NCI-H2227 (cell line): ENCODE data around the gene PRRC2B.
"Not testable (repeated sequence)": the region's sequence is repeated elsewhere in the genome, so short reads cannot be mapped to it uniquely, and the experiment has no call there.

Experiments
- DNase-seq: peaks from one replicate; lab custom pipeline; 2025; ENCODE audit not compliant: unreplicated experiment; lab: John Stamatoyannopoulos, UW

Gene PRRC2B

DNA sequence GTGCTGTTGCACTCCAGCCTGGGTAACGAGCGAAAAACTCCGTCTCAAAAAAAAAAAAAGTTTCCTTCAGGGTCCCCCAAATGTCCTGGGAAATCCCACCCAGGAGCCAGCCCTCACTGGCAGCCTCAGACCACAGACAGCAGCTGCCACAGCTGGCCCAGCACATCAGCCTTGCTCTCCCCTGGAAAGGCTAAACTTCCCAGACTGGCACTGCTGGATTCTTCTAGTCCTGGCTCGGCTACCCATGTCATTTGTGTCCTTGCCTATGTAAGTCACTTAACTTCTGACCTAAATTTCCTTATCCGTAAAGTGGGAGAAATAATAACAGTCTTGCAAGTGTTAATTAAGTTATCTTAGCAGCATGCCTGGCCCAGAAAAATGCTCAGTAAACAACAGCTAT is 8.6 kb upstream of the PRRC2B start:
- peak; percentile 6 for DNase-seq

- no peak for DNase-seq
These were observed 7.6 kb upstream of the PRRC2B start for GRCh38 chr9:131386281-131386680.

DNA sequence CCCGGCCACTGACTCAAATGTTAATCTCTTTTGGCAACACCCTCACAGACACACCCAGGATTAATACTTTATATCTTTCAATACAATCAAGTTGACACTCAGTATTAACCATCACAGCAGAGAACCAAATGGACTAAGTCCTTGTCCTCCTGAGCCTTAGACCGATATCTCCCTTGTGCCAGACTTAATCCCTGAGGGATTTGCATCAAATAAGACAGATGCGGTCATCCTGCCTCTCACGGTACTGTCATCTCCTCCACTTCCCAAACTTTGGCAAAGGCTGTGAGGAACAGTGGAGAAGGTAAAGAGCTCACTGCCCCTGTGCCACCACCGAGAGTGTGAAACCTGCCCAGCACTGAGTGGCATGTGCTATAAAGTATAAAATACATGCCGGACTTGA is 6.5 kb upstream of the PRRC2B start:
- no peak for DNase-seq

- DNase-seq: no peak
These were observed 2.9 kb upstream of the PRRC2B start for GRCh38 chr9:131391020-131391419.

DNA sequence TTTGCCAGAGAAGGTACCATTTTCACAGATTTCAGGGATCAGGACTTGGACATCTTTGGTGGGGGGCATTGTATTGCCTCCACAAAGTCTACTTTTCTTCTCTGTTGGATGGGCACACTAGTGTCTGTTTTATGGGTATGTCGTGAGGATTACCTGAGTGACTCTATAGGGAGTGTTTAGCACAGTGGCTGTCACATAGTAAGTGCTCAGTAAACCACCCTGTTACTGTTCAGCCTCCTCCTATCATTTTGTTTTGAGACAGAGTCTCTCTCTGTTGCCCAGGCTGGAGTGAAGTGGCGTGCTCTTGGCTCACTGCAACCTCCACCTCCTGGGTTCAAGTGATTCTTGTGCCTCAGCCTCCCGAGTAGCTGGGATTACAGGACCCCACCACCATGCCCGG is 2.4 kb upstream of the PRRC2B start:
- DNase-seq: no peak

DNA sequence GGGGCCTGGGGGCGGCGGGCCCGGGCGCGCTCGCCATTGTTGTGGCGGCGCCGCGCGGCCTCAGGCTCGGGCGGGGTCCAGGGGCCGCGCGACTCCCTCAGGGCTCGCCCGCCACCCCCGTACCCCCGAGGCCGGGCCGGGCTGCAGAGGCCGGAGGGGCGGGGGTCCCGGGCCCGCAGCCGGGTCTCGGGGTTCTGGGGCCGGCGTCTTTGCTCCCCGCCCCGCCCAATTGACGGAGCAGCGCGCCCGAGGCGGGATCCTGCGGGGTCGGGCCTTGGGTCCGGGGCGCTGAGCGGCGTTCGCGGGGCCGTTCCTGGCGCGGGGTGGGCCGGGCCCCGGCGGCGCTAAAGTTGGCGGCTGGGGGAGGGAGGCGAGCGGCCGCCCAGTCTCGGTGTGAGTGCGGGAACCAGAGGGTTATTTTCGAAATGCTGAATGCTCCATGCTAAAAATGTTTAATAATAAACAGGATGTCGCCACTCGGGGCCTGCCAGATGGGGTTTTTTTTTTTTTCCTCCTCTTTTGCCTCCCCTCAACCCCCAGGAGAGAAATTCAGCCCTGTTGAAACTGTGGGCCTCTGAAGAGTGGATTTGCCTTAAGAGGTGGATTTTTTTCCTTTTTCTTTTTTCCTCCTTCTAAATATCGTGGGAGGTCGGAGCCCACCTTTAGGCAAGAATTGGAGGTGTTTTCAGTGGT is 724 bp downstream of the PRRC2B start:
- peak; percentile 43 for DNase-seq

DNA sequence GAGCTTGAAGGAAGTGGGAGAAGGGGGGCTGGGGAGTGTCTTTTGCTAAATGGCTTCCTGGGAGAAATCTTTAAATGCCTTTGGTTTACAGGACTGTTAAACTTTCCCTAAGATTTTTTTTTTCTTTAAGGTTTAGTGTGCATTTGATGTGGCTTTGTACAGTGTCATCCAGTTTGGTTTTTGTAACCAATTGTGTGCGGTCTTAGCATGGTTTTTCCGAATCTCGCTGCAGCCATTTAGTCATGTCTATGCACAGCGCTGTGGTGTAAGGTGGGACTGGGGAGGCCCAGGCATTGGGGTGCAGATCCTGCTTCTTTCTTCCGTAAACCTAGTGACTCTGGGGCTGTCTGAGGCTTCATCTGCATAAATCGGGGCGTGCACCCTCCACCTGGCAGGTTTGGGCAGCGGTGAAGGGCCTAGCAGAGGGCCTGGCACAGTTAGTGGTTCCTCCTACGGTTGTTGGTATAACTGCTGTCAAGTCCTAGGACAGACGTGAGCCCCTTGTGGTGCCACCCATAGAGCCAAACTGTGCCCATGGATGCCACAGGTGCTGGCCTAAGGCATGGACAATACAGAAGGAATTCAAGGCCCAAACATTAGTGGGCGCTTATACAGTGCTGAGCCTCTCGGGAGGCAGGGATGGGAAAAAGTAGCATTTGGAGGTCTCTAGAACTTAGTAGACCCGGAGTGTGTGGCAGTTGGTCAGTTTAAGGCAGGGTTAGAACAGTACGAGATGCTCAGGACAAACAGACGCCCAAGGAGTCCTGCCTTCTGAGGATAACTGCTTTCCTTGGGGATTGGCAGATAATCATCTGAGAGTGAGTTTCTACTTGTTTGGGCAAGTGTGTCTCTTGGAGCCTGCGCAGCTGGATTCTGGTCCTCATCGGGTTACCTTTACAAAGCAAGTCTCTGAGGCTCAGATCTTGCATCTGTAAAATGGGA is 1.5 kb downstream of the PRRC2B start:
- peak; percentile 5 for DNase-seq

GRCh38 chr9:131396099-131396479 is 2.2 kb downstream of the PRRC2B start:
- not testable (repeated sequence) for DNase-seq

DNA sequence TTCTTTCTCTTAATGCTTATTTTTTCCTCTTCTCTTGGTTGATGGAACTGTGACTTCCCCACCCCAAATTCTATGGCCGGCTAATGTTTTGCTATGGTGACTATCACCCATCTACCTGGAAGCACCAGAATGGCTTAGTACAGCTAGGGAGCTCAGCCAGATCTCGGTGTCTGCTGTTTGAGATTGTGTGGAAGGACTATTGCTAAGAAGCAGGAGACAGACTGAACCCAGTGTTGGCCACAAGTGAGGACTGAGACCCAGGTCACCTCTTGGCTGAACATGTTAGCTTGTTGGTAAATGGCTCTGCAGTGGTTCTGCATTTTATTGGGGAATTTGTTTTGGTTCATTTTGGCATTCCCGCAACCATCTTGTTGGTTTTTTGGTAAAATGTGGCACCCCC is 2.7 kb downstream of the PRRC2B start:
- no peak for DNase-seq

DNA sequence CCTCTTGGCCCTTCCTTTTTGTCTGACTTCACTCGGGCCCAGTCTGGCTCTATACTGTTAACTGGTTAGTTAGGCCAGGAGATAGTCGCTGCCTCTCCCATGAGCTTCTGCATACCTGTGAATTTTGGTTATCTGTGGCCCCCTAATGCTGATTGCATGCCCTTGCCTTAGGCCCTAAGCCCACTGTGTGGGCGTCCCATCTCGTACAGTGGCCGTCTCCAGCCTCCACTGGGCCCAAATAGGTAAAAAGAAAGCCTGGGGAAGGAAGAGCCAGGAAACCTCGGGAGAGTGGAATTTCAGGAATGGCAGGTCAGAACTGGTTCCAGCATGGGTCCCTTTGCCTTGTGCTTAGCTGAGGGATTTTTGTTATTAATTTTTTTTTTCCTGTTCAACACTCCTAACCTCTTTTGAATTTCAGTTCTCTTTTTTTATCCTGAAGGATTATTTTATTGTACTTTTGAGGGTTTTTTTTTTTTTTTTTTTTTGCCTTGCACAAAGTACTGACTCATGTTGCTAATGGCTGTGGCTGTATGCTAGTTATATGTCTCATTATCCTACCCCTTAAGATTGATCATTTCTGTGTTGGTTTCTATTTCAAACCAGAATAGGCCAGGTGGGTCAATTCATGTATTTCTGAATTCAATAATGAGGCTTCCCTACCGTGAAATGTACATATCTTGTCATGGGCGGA is 3.4 kb downstream of the PRRC2B start:
- DNase-seq: no peak

DNA sequence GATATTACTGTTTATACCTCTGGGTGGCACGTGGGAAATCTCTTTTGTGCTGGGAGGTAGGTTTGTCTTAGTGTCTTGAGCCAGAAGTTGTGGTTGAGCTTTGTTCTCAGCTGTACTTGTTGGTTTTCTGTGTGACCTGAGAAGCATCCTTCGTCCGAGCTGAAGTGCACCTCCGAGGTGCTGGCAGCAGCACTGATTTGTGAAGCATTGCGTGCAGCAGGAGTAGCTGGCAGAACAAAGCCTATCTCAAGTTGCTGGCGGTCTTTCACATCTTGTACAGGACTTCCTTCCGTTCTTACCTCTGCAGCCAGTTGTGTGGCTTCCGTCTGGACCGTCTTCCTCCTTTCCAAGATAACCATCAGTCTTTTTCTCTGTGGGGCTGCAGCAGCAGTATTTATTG is 4.3 kb downstream of the PRRC2B start:
- no peak for DNase-seq

DNA sequence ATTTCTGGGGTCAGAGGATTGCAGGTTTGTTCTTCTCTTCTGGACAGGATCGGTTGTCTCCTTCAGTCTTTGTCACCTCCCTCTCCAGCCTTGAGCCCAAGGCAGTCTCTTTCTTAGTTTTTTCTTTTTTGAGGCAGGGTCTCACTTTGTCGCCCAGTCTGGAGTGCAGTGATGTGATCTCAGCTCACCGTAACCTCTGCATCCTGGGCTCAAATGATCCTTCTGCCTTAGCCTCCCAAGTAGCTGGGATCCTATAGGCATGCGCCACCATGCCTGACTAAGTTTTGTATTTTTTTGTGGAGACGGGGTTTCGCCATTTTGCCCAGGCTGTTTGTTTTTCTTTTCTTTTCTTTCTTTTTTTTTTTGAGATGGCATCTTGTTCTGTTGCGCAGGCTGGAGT is 6.1 kb downstream of the PRRC2B start:
- DNase-seq: no peak

- no peak for DNase-seq
These were observed 6.7 kb downstream of the PRRC2B start for GRCh38 chr9:131400627-131401026.

DNA sequence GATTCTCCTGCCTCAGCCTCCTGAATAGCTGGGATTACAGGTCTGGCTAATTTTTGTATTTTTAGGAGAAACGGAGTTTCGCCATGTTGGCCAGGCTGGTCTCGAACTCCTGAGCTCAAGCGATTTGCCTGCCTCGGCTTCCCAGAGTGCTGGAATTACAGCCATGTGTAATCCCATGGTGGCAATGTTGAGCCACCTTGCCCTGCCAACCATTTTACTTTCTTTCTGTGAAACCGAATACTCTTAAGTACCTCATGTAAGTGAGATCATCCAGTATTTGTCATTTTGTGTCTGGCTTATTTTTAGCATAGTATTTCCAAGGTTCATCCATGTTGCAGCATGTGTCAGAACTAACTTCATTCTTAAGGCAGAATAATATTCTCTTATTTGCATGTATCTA is 8.2 kb downstream of the PRRC2B start:
- no peak for DNase-seq

GRCh38 chr9:131402738-131403492 is 9.0 kb downstream of the PRRC2B start:
- no peak for DNase-seq

DNA sequence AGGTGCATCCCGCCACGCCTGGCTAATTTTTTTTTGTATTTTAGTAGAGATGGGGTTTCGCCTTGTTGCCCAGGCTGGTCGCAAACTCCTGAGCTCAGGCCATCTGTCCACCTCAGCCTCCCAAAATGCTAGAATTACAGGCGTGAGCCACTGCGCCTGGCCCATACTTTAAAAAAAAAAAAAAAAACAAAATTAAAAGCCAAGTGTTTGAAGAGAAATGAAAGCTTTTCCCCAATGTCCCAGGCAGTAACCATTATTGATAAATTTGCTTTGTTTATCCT is 9.5 kb downstream of the PRRC2B start:
- no peak for DNase-seq

GRCh38 chr9:131404581-131404980 is 10.7 kb downstream of the PRRC2B start:
- DNase-seq: no peak

DNA sequence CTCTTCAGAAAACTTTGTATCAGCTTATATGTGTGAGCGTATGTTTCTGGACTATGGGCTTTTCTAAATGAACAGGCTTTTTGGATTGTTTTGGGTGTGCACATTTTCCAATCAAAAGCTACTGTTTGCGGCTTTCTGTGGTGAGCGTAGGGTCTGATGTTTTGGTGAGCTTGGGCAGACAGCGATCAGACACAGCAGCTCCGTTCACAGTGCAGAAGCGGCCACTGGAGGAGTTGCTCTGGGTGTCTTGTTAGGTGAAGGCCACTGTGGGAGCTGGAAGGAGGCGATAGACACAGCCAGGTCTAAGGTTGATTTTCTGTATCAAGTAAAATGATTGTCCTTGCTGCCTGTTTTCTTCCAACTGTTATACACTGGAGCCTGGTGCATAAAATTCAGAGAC is 11.1 kb downstream of the PRRC2B start:
- no peak for DNase-seq

DNA sequence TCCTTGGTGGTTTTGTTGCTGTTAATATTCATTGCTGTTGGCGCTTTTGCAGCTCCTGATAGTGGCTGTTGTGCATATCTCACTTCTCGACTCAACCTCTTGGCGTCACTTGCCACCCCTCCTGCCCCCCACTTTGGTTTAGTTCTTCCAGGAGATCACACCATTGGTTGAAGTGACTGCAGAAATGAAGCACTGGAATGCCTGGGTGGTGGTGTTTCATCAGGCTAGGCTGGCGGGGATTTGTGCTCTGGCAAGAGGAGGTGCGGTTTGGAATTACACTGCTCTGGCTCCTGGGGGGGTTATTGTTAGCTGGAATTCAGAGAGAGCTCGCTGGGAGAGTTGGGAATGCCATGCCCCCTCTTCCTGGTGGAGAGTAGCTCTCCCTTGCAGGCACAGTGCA is 11.5 kb downstream of the PRRC2B start:
- no peak for DNase-seq

DNA sequence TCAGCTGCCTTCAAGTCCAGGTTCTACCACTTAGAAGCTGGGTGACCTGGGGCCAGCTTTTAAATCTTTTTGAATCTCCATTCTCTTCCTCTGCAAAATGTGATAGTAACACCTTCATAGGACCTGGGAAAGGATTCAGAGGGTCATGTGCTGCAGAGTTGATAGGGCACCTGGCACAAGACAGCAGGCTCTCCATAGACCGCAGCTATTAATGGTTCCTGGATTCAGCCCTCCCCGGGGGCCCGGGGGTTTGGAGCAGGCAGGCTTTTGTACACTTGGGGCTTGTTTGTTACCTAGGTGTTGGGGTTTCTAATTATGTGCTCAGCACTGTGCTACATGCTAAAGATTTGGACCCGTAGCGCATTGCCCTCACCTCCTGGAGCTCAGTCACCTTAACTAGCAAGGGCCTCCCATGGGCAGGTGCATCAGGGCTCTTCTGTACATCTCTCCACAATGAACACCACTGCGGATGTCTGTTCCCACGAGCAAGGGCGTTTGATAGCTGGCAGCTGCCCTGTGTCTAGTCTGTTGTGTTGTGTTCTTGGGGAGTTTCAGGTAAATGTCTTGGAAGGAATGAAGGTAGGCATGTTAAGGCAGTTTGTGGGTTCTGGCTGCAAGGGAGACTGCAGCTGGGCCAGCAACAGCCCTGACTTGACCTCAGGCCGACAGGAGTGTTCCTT is 12.1 kb downstream of the PRRC2B start:
- DNase-seq: no peak
